SU-DHL-6 (cell line): ENCODE results near the gene CLCNKA.

Source experiments
- H2AFZ ChIP-seq: fragments of 200-600 bp; sonication (generic); 2 replicates; pipeline ENCODE4 v1.6.1; 2014; ENCODE audit warnings: low read depth, mild to moderate bottlenecking, moderate library complexity, mixed read lengths, antibody characterized with exemption, low read length; ENCODE audit not compliant: severe bottlenecking
- H3F3A ChIP-seq: fragments of 200-600 bp; shearing (Covaris generic); 2 replicates; pipeline ENCODE4 v1.6.0; 2016; ENCODE audit warnings: antibody characterized with exemption, mild to moderate bottlenecking; ENCODE audit not compliant: insufficient read depth
- H3K27ac ChIP-seq: fragments of 200-600 bp; sonication (generic); 2 replicates; pipeline ENCODE4 v1.5.1; 2016; ENCODE audit warnings: low read depth, mild to moderate bottlenecking, low read length, moderate library complexity, mixed read lengths
- H3K27me3 ChIP-seq: fragments of 200-600 bp; sonication (generic), shearing (Covaris generic); 2 replicates; pipeline ENCODE4 v1.6.0; 2014; ENCODE audit warnings: mild to moderate bottlenecking, low read length
- H3K36me3 ChIP-seq: fragments of 200-600 bp; sonication (generic); 2 replicates; pipeline ENCODE4 v1.6.1; 2014; ENCODE audit warnings: mild to moderate bottlenecking, low read length, mixed read lengths
- H3K4me2 ChIP-seq: fragments of 300-600, 200-600 bp; shearing (Covaris generic), sonication (generic); 2 replicates; pipeline ENCODE4 v1.6.0; 2014; ENCODE audit warnings: low read length, low read depth, mild to moderate bottlenecking; ENCODE audit not compliant: poor library complexity, severe bottlenecking
- H3K4me3 ChIP-seq: fragments of 200-600 bp; sonication (generic); 2 replicates; pipeline ENCODE4 v1.5.1; 2014; ENCODE audit warnings: antibody characterized with exemption, low read length, mild to moderate bottlenecking, mixed read lengths; ENCODE audit not compliant: insufficient read depth, poor library complexity, severe bottlenecking
- H3K79me2 ChIP-seq: fragments of 200-600 bp; sonication (generic); 2 replicates; pipeline ENCODE4 v1.6.1; 2014; ENCODE audit warnings: mild to moderate bottlenecking, low read length, moderate library complexity; ENCODE audit not compliant: insufficient read depth
- H3K9ac ChIP-seq: fragments of 200-600 bp; sonication (generic); 2 replicates; pipeline ENCODE4 v1.7.0; 2014; ENCODE audit warnings: mild to moderate bottlenecking, low read length
- H3K9me2 ChIP-seq: fragments of 200-600 bp; sonication (generic); replicated peaks from 2 replicates; pipeline ENCODE4 v1.6.1; 2014; ENCODE audit warnings: low read length; ENCODE audit not compliant: insufficient read depth
- H3K9me3 ChIP-seq: fragments of 200-600 bp; sonication (generic); 2 replicates; pipeline ENCODE4 v1.6.1; 2014; ENCODE audit warnings: low read length, mixed read lengths; ENCODE audit not compliant: insufficient read depth
- H4K20me1 ChIP-seq: fragments of 200-600 bp; sonication (generic); 2 replicates; pipeline ENCODE4 v1.6.1; 2014; ENCODE audit warnings: low read depth, mild to moderate bottlenecking, antibody characterized with exemption, low read length, moderate library complexity, mixed read lengths
- EZH2phosphoT487 ChIP-seq: fragments of 200-600 bp; sonication (generic), shearing (Covaris generic); conservative IDR thresholded peaks from 2 replicates; pipeline ENCODE4 v1.6.1; 2018; ENCODE audit warnings: mild to moderate bottlenecking, antibody characterized with exemption, low read length, moderate library complexity, mixed read lengths
- TF ChIP-seq, protein P1 (sequence below): fragments of 200-600 bp; sonication (generic); IDR thresholded peaks from one replicate; pipeline ENCODE4 v1.5.1; 2017; ENCODE audit warnings: antibody characterized with exemption, mild to moderate bottlenecking, low read length, moderate library complexity; ENCODE audit not compliant: insufficient read depth, poor library complexity, severe bottlenecking

CLCNKA gene

GRCh38 chr1:15988856-15989736 lies 32.7 kb upstream of the CLCNKA start:
- no peak overlapping the region for H3K9ac ChIP-seq
- no peaks in the 10 kb centered on the region for H3K36me3 ChIP-seq
- no peak overlapping the region for H3K4me2 ChIP-seq
- no peaks in the 10 kb centered on the region for H3F3A ChIP-seq
- H3K9me3 ChIP-seq, result no peaks in the 10 kb centered on the region
- no peaks in the 10 kb centered on the region for H4K20me1 ChIP-seq
- TF ChIP-seq, protein P1, sequence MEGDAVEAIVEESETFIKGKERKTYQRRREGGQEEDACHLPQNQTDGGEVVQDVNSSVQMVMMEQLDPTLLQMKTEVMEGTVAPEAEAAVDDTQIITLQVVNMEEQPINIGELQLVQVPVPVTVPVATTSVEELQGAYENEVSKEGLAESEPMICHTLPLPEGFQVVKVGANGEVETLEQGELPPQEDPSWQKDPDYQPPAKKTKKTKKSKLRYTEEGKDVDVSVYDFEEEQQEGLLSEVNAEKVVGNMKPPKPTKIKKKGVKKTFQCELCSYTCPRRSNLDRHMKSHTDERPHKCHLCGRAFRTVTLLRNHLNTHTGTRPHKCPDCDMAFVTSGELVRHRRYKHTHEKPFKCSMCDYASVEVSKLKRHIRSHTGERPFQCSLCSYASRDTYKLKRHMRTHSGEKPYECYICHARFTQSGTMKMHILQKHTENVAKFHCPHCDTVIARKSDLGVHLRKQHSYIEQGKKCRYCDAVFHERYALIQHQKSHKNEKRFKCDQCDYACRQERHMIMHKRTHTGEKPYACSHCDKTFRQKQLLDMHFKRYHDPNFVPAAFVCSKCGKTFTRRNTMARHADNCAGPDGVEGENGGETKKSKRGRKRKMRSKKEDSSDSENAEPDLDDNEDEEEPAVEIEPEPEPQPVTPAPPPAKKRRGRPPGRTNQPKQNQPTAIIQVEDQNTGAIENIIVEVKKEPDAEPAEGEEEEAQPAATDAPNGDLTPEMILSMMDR, result no peak
- TF ChIP-seq EZH2phosphoT487, result no peak
- no peaks in the 10 kb centered on the region for H3K27me3 ChIP-seq
- H2AFZ ChIP-seq, result no peak overlapping the region
- H3K79me2 ChIP-seq, result no peaks in the 10 kb centered on the region
- H3K4me3 ChIP-seq, result no peak overlapping the region
- no peaks in the 10 kb centered on the region for H3K9me2 ChIP-seq
- no peak overlapping the region for H3K27ac ChIP-seq

GRCh38 chr1:15989776-15990175 lies 32.1 kb upstream of the CLCNKA start:
- Histone ChIP-seq H3K4me2 (no peak overlapping the region), H2AFZ (no peak overlapping the region), H4K20me1 (no peaks in the 10 kb centered on the region), H3F3A (no peaks in the 10 kb centered on the region), H3K27me3 (no peaks in the 10 kb centered on the region), H3K9ac (no peak overlapping the region), H3K9me2 (no peaks in the 10 kb centered on the region), H3K79me2 (no peaks in the 10 kb centered on the region), H3K9me3 (no peaks in the 10 kb centered on the region), H3K4me3 (no peak overlapping the region), H3K27ac (no peak overlapping the region), H3K36me3 (no peaks in the 10 kb centered on the region)
- TF ChIP-seq, protein P1, result no peak
- no peak for TF ChIP-seq EZH2phosphoT487

- no peaks in the 10 kb centered on the region for H3F3A ChIP-seq
- no peaks in the 10 kb centered on the region for H3K9me3 ChIP-seq
- no peak overlapping the region for H3K9ac ChIP-seq
- H2AFZ ChIP-seq, result no peak overlapping the region
- H3K79me2 ChIP-seq, result no peaks in the 10 kb centered on the region
- no peaks in the 10 kb centered on the region for H3K9me2 ChIP-seq
- H3K36me3 ChIP-seq, result no peaks in the 10 kb centered on the region
- H3K4me2 ChIP-seq, result no peak overlapping the region
- no peaks in the 10 kb centered on the region for H4K20me1 ChIP-seq
- no peaks in the 10 kb centered on the region for H3K27me3 ChIP-seq
- TF ChIP-seq EZH2phosphoT487, result no peak
- TF ChIP-seq, protein P1, result no peak
- H3K27ac ChIP-seq, result no peak overlapping the region
- no peak overlapping the region for H3K4me3 ChIP-seq
Measured at GRCh38 chr1:15991427-15992186, 30.2 kb upstream of the CLCNKA start.
